Measurements from ENCODE around the gene RHO. TPM values are rescaled to one million over a fixed set of nuclear protein-coding genes. Genes with fewer than 3 reads are reported as not detected.
A peak's percentile ranks its signal among the peaks of the same experiment; 100 is the strongest.

RHO gene
- total RNA-seq, 1 donor from 2014 or later = not detected

DNA sequence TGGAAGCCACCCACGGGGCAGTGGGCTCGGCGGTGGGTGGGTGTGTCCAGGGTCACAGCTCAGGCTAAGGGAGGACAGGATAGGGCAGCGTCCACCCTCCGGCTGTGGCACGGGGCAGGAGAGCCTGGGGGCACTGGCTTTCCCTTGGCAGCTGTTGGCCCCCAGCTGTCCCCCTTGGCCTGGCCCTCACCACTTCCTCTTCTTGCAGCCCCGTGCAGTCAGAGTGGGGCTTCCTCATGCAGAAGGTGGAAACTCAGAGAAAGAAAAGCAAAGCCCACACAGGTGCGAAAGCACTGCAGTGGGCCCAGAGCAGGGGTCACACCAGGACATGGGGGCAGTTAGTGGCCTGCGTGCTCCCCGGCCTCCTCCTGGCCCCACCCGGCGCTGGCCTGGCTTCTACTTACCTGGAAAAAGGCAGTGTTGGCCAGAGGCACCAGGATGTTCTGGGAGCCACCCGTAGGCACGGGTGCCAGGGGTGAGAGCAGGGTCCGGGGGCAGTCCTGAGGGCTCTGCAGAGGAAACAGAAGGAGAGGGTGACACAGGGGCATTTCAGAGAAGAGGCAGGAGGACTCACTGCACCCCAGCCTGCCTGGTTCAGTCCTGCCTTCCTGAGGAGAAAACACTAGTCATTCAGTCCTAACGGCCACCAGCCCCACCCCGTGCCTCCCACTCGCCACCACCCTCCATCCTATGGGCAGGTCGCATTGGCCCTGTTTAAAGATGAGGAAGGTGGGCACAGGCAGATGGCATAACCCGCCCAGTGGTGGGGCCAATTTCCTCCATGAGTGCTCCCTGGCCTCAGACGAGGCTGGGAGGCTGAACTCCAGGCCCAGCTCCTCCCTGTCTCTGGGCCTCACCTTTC is 49.7 kb downstream of the RHO start:
- Histone ChIP-seq H3K4me1 (peaks cover 45% of the 10 kb centered on the region), H3K9me3 (replicated peaks) (no peaks in the 10 kb centered on the region), H3K4me3 (no peak overlapping the region), H3K27ac (replicated peaks) (peak overlapping the region; percentile 73), H3K36me3 (peaks cover 78% of the 10 kb centered on the region), H3K27me3 (ENCODE audit: low read depth) (no peaks in the 10 kb centered on the region)
- TF ChIP-seq, protein P1, sequence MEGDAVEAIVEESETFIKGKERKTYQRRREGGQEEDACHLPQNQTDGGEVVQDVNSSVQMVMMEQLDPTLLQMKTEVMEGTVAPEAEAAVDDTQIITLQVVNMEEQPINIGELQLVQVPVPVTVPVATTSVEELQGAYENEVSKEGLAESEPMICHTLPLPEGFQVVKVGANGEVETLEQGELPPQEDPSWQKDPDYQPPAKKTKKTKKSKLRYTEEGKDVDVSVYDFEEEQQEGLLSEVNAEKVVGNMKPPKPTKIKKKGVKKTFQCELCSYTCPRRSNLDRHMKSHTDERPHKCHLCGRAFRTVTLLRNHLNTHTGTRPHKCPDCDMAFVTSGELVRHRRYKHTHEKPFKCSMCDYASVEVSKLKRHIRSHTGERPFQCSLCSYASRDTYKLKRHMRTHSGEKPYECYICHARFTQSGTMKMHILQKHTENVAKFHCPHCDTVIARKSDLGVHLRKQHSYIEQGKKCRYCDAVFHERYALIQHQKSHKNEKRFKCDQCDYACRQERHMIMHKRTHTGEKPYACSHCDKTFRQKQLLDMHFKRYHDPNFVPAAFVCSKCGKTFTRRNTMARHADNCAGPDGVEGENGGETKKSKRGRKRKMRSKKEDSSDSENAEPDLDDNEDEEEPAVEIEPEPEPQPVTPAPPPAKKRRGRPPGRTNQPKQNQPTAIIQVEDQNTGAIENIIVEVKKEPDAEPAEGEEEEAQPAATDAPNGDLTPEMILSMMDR (IDR thresholded peaks at IDR 0.05; ENCODE audit: borderline replicate concordance) = no peak
- intact Hi-C loops (cut with micrococcal nuclease) = no loop called here
- no peak for DNase-seq

DNA sequence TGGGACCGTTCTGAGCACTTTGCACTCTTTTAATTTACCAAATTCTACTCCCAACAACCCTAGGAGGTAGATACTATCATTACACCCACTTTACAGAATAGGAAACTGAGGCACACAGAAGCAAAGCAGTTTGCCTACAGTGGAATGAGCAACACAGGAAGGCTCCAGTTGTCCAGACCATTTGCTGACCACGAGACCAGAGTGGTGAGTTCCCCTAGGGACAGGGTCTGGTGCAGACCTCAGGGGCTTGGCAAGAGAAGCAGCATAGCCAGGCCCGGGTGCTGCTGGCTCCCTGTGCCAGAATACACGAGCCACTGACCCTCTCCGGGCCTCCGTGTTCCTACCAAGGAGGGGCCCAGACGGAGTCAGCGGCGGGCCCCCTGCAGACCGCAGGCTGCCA is 51.6 kb downstream of the RHO start:
- intact Hi-C loops (cut with micrococcal nuclease) = no loop called here
- Histone ChIP-seq H3K27me3 (ENCODE audit: low read depth) (no peaks in the 10 kb centered on the region), H3K4me1 (peaks cover 45% of the 10 kb centered on the region), H3K4me3 (no peak overlapping the region), H3K9me3 (replicated peaks) (no peaks in the 10 kb centered on the region), H3K36me3 (peaks cover 77% of the 10 kb centered on the region), H3K27ac (replicated peaks) (peak overlapping the region; percentile 73)
- TF ChIP-seq, protein P1 (IDR thresholded peaks at IDR 0.05; ENCODE audit: borderline replicate concordance) = no peak
- no peak for DNase-seq

DNA sequence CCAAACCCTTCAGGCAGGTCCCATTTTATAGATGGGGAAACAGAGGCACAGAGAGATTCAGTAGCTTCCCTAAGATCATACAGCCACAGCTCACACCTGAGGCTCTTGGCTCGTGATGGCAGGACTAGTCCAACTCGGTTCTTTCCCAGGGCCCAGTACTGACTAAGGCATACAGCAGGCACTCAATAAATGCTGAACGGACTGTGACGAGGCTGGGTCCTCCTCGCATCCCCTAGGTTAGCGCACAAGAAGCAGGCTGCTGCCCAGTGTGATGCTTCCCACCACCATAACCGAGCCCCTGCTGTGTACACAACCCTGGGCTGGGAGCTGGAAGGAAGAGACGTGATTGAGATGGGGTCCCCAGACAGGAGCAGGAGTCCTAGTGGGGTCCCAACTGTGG is 53.2 kb downstream of the RHO start:
- peaks cover 83% of the 10 kb centered on the region for H3K36me3 ChIP-seq
- no peaks in the 10 kb centered on the region for H3K9me3 ChIP-seq (replicated peaks)
- TF ChIP-seq, protein P1 (IDR thresholded peaks at IDR 0.05; ENCODE audit: borderline replicate concordance) = no peak
- no peaks in the 10 kb centered on the region for H3K27me3 ChIP-seq (ENCODE audit: low read depth)
- peaks cover 46% of the 10 kb centered on the region for H3K4me1 ChIP-seq
- H3K4me3 ChIP-seq = no peak overlapping the region
- no peak overlapping the region for H3K27ac ChIP-seq (replicated peaks)
- intact Hi-C loops (cut with micrococcal nuclease) = no loop called here
- DNase-seq = no peak

DNA sequence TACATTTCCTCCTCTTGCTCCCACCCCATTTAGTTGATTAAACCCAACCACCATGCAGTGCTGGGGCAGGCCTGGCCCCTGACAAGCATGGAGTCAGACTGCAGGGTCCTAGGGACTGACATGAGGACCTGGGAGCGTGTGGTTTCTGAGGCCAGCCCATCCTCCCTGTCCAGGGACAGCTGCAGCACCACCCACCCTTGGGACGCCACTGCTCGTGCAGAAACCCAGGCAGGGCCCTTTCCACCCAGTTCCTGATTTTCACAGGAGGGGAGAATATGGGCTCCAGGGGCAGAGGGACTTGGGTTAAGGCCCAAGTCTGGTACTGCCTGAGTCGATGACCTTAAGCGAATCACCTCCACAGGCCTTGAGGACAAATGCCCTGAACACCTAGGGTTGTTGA is 54.4 kb downstream of the RHO start:
- peaks cover 78% of the 10 kb centered on the region for H3K36me3 ChIP-seq
- peaks cover 46% of the 10 kb centered on the region for H3K4me1 ChIP-seq
- DNase-seq = no peak
- no peak overlapping the region for H3K27ac ChIP-seq (replicated peaks)
- TF ChIP-seq, protein P1 (IDR thresholded peaks at IDR 0.05; ENCODE audit: borderline replicate concordance) = no peak
- no peaks in the 10 kb centered on the region for H3K27me3 ChIP-seq (ENCODE audit: low read depth)
- no peak overlapping the region for H3K4me3 ChIP-seq
- no peaks in the 10 kb centered on the region for H3K9me3 ChIP-seq (replicated peaks)
- intact Hi-C loops (cut with micrococcal nuclease) = no loop called here

DNA sequence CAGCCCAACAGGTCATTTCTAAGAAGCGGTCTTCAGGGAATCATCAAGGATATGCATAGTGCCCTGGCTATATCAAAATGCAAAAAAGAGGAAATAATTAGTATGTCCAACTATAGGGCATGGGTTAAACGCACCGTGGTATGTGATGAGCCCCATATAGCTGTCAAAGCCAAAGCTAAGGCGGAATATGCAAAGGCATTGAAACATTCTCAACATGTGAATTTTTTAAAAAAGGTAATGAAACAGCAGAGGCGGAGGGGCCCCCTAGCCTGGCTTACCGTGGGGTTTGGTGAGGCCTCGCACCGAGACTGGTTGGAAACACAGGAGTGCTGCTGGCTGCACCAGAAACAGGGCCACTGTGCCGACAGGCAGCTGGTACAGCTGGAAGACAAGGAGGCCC is 54.9 kb downstream of the RHO start:
- peaks cover 77% of the 10 kb centered on the region for H3K36me3 ChIP-seq
- H3K27me3 ChIP-seq (ENCODE audit: low read depth) = no peaks in the 10 kb centered on the region
- no peak overlapping the region for H3K4me3 ChIP-seq
- no peak for DNase-seq
- peaks cover 46% of the 10 kb centered on the region for H3K4me1 ChIP-seq
- H3K9me3 ChIP-seq (replicated peaks) = no peaks in the 10 kb centered on the region
- intact Hi-C loops (cut with micrococcal nuclease) = no loop called here
- H3K27ac ChIP-seq (replicated peaks) = no peak overlapping the region
- TF ChIP-seq, protein P1 (IDR thresholded peaks at IDR 0.05; ENCODE audit: borderline replicate concordance) = no peak
